GM12864 (cell line): Measurements from ENCODE around the gene OAS2.
A peak's percentile ranks its signal among the peaks of the same experiment; 100 is the strongest.

ENCODE experiments used
- DNase-seq: peaks from one replicate; pipeline ENCODE4 v3.0.0-alpha.2; 2011; ENCODE audit warnings: low read depth
- H3K4me3 ChIP-seq: 2 replicates; pipeline ENCODE4 v1.5.1; 2011; ENCODE audit warnings: mild to moderate bottlenecking, low read depth, low read length, control low read depth
- TF ChIP-seq, protein P1 (sequence below): IDR thresholded peaks from 2 replicates; pipeline ENCODE4 v1.5.1; 2011; ENCODE audit warnings: low read depth, mild to moderate bottlenecking, moderate library complexity, low read length, control low read depth, inconsistent platforms; ENCODE audit errors: missing control alignments

The OAS2 gene

DNA sequence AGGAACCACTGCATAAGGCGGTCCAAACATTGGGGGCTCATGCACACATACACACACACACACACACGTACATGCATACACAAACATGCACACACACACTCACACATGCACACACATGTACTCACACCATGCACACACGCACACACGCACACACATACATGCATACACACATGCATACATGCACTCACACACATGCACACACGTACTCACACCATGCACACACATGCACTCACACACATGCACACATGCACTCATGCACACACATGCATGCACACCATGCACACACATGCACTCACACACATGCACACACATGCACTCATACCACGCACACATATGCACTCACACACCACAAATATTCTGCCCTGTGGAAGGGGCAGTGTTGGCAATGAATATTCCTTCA, 22.1 kb downstream of the OAS2 start:
- DNase-seq, result no peak
- TF ChIP-seq, protein P1, sequence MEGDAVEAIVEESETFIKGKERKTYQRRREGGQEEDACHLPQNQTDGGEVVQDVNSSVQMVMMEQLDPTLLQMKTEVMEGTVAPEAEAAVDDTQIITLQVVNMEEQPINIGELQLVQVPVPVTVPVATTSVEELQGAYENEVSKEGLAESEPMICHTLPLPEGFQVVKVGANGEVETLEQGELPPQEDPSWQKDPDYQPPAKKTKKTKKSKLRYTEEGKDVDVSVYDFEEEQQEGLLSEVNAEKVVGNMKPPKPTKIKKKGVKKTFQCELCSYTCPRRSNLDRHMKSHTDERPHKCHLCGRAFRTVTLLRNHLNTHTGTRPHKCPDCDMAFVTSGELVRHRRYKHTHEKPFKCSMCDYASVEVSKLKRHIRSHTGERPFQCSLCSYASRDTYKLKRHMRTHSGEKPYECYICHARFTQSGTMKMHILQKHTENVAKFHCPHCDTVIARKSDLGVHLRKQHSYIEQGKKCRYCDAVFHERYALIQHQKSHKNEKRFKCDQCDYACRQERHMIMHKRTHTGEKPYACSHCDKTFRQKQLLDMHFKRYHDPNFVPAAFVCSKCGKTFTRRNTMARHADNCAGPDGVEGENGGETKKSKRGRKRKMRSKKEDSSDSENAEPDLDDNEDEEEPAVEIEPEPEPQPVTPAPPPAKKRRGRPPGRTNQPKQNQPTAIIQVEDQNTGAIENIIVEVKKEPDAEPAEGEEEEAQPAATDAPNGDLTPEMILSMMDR, result no peak
- H3K4me3 ChIP-seq, result no peak overlapping the region

DNA sequence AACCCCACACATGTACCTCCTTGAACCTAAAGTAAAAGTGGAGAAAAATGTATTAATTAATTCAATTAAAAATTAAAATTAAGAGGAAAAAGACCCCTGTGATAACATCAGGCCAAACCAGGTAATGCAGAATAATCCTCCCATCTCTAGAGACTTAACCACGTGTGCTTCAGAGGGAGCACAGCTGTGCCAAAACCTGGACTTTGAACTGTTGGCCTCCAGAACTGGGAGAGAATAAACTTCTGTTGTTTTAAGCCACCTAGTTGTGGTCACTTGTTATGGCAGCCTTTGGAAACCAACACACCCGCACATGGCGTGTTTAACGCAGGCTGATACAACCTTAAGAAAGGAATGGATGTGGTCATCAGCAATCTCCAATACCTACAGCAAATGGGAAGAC, 23.8 kb downstream of the OAS2 start:
- TF ChIP-seq, protein P1, result no peak
- DNase-seq, result no peak
- no peak overlapping the region for H3K4me3 ChIP-seq

DNA sequence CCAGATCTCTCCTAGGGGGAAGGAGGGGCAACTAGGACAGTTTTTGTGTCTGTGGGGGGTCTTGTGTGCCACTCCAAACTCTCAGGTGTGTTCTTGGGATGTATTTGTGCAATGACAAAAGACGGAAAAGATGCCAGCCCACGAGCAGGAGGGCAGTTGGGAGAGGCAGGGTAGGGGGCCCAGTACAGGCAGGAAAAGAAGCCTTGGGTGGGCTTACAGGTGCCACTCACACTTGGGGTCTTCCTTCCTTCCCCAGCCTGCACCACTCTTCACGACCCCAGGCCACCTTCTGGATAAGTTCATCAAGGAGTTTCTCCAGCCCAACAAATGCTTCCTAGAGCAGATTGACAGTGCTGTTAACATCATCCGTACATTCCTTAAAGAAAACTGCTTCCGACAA, 24.4 kb downstream of the OAS2 start:
- no peak overlapping the region for H3K4me3 ChIP-seq
- no peak for DNase-seq
- TF ChIP-seq, protein P1, result no peak

DNA sequence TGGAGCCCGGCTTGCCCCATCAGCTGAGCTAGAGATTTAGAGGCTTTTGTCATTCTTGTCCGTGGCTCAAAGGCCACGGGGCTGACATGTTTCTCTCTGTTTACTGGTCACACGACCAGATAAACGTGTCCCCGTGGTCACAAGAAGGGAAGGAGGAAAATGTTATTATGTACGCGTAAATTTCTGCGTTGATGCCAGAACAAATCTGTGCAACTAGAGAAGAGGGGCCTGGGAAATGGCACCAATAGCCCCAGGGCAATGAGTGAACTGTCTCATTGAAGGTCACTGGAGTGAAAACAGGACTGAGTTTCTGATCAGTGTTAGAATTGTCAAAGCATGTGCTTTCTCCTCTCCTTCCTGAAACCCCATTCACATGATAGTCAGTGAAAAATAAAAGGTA, 25.3 kb downstream of the OAS2 start:
- H3K4me3 ChIP-seq, result no peak overlapping the region
- no peak for DNase-seq
- TF ChIP-seq, protein P1, result no peak

DNA sequence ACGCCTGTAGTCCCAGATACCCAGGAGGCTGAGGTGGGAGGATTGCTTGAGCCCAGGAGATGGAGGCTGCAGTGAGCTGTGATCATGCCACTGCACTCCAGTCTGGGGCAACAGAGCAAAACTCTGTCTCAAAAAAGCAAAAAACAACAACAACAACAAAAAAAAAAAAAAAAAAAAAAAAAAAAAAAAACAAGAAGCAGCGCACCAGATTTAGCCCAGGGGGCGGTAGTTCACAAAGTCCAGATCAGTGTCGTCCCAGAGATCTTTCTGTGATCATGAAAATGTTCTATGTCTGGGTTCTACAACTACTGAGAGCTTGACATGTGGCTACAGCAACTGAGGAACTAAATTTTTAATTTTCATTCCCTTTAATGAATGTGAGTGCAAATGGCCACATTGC, 27.4 kb downstream of the OAS2 start:
- no peak overlapping the region for H3K4me3 ChIP-seq
- TF ChIP-seq, protein P1, result peak; percentile 49
- no peak for DNase-seq

DNA sequence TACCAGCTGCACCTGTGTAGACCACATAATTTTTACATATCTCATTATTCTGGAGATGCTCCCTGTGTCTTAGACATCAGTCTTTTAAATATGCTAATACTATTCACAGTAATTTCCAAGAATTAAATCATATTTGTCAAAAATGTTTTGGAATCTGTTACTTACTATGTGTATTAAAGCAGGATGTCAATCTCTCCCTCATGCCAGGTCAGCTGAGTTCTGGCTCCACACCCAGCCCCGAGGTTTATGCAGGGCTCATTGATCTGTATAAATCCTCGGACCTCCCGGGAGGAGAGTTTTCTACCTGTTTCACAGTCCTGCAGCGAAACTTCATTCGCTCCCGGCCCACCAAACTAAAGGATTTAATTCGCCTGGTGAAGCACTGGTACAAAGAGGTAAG, 27.9 kb downstream of the OAS2 start:
- H3K4me3 ChIP-seq, result no peak overlapping the region
- TF ChIP-seq, protein P1, result no peak
- DNase-seq, result no peak

DNA sequence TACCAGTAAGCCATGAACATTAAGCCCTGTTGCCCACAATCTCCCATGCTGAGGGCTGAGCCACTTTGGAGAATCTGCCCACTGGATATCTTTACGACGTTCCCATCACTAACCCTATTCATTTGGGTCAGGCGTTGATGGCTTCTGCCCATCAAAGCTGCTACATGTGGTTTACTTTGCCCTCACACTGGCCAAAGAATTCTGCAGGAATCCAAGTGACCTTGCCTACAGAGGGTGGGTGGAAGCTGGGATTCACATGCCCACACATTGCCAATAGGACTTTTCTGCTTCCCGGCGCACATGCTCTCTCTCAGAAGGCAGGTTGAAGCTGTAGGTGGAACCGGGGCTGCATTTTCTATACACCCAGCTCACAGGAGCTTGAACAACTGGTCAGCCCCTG, 28.3 kb downstream of the OAS2 start:
- TF ChIP-seq, protein P1, result no peak
- DNase-seq, result no peak
- no peak overlapping the region for H3K4me3 ChIP-seq
